IPS-20b (cell line): ENCODE results near the gene FBXO33.
"Not testable (repeated sequence)": the region's sequence is repeated elsewhere in the genome, so short reads cannot be mapped to it uniquely, and the experiment has no call there.

ENCODE experiments used
- H3K27ac ChIP-seq: one replicate; pipeline ENCODE4 v1.5.1; 2013; ENCODE audit warnings: low read length
- H3K27me3 ChIP-seq: 2 replicates; pipeline ENCODE4 v1.6.1; 2013; ENCODE audit warnings: mild to moderate bottlenecking, low read length, inconsistent platforms; ENCODE audit not compliant: insufficient read depth
- H3K36me3 ChIP-seq: 2 replicates; pipeline ENCODE4 v1.6.1; 2013; ENCODE audit warnings: low read depth, mild to moderate bottlenecking, inconsistent platforms, low read length, moderate library complexity; ENCODE audit not compliant: insufficient read depth
- H3K4me1 ChIP-seq: 2 replicates; pipeline ENCODE4 v1.6.1; 2013; ENCODE audit warnings: mild to moderate bottlenecking, control low read depth, inconsistent platforms, low read length, moderate library complexity; ENCODE audit not compliant: insufficient read depth
- H3K4me3 ChIP-seq: 2 replicates; pipeline ENCODE4 v1.5.1; 2013; ENCODE audit warnings: mild to moderate bottlenecking, low read length, inconsistent platforms
- H3K9ac ChIP-seq: 2 replicates; pipeline ENCODE4 v1.6.1; 2013; ENCODE audit warnings: low read depth, mild to moderate bottlenecking, inconsistent platforms, low read length, moderate library complexity
- H3K9me3 ChIP-seq: 2 replicates; pipeline ENCODE4 v1.6.1; 2013; ENCODE audit warnings: mild to moderate bottlenecking, low read depth, low read length, inconsistent platforms; ENCODE audit not compliant: insufficient read depth

FBXO33 gene

DNA sequence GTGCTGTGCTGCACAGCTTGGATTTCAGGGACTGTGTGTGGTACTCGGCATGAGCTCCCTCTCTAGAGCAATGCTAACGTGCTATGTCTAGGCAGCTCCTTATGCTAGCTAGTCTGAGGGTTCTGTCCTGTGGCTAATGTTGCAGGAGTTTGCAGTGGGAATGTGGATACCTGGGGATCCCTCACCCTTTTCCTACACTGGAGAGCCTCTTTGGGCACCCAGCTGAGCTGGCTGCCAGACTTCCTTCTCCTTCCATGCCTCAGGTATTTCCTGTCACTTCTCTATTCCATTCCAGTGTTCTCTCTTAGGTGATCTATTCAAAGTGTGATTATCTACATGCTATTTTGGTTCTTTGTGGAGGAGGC lies 64.9 kb downstream of the FBXO33 start:
- Histone ChIP-seq H3K9me3 (no peaks in the 10 kb centered on the region), H3K9ac (no peak overlapping the region; the same call in 1 of the 2 replicates), H3K4me1 (peaks cover 18% of the 10 kb centered on the region; the same call in 1 of the 2 replicates), H3K27me3 (no peaks in the 10 kb centered on the region), H3K4me3 (0 out of 2 replicates have a peak overlapping the region, but pooled peaks have one; percentile 31), H3K36me3 (no peaks in the 10 kb centered on the region), H3K27ac (no peak overlapping the region)

- H3K36me3 ChIP-seq = no peaks in the 10 kb centered on the region
- no peak overlapping the region for H3K27ac ChIP-seq
- H3K9ac ChIP-seq = no peak overlapping the region; the same call in 1 of the 2 replicates
- H3K27me3 ChIP-seq = no peaks in the 10 kb centered on the region
- 0 out of 2 replicates have a peak overlapping the region, but pooled peaks have one; percentile 31 for H3K4me3 ChIP-seq
- peaks cover 18% of the 10 kb centered on the region; the same call in 1 of the 2 replicates for H3K4me1 ChIP-seq
- H3K9me3 ChIP-seq = no peaks in the 10 kb centered on the region
Measured at GRCh38 chr14:39366460-39367386, 65.5 kb downstream of the FBXO33 start.

DNA sequence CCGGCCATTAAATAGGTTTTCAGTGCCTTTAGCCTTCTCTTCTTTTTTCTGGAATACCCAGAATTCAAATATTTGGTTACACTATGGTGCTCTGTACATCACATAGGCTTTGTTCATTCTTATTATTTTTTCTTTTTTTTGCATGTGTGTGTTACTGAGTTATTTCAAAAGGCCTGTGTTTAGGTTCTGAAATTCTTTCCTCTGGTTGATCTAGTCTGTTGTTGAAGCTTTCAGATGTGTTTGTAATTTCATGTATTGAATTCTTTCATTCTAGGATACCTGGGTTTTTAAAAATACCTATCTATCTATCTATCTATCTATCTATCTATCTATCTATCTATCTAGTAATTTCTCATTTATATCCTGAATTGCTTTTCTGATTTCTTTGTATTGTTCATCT lies 66.9 kb downstream of the FBXO33 start:
- Histone ChIP-seq H3K4me1 (peaks cover 18% of the 10 kb centered on the region; the same call in 1 of the 2 replicates), H3K27ac (no peak overlapping the region), H3K9me3 (no peaks in the 10 kb centered on the region), H3K9ac (no peak overlapping the region), H3K4me3 (no peak overlapping the region), H3K36me3 (no peaks in the 10 kb centered on the region), H3K27me3 (no peaks in the 10 kb centered on the region)

DNA sequence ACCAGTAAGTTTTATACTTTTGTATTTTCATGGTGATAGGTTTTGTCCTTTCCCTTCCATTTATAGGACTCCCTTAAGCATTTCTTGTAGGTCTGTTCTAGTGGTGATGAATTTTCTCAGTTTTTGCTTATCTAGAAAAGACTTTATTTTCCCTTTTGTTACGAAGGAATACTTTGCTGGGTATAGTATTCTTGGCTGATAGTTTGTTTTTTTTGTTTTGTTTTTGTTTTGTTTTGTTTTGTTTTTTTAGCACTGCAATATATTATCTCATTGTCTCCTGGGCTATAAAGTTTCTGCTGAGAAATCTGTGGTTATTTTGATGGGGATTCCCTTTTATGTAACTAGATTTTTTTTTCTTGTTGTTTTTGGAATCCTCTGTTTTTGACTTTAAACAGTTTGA lies 67.7 kb downstream of the FBXO33 start:
- Histone ChIP-seq H3K9me3 (peaks cover 5% of the 10 kb centered on the region; the same call in 1 of the 2 replicates), H3K4me3 (no peak overlapping the region), H3K27ac (no peak overlapping the region), H3K4me1 (peaks cover 18% of the 10 kb centered on the region; the same call in 1 of the 2 replicates), H3K36me3 (no peaks in the 10 kb centered on the region), H3K9ac (no peak overlapping the region), H3K27me3 (no peaks in the 10 kb centered on the region)

DNA sequence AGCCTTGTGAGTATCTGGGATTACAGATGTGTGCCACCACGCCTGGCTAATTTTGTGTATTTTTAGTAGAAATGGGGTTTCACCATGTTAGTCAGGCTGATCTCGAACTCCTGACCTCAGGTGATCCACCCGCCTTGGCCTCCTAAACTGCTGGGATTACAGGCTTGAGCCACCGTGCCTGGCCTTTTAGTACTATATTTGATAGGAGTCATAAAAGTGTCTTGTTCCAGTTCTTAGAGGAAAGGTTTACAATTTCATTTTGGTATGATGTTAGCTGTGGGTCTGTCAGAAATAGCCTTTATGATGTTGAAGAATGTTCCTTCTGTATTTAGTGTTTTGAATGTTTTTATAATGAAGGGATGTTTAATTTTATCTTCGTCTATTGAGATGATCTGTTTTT lies 70.7 kb downstream of the FBXO33 start:
- not testable (repeated sequence) for H3K4me1 ChIP-seq, H3K9ac ChIP-seq, H3K27me3 ChIP-seq, H3K4me3 ChIP-seq, H3K27ac ChIP-seq, H3K36me3 ChIP-seq
- H3K9me3 ChIP-seq = peaks cover 11% of the 10 kb centered on the region; the same call in 1 of the 2 replicates

DNA sequence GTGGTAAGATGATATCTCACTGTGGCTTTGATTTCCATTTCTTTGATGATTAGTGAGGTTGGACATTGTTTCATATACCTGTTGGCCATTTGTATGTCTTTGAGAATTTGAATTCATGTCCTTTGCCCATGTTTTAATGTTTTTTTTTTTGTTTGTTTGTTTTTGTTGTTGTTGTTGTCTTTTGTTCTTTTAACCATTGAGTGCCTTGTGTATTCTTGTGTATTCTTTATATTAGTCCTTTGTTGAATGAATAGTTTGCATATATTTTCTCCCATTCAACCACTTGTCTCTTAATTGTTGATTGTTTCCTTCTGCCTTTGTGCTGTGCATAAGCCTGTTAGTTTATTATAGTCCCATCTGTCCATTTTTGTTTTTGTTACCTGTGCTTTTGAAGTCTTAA lies 71.9 kb downstream of the FBXO33 start:
- Histone ChIP-seq H3K4me1 (no peaks in the 10 kb centered on the region), H3K27ac (no peak overlapping the region), H3K27me3 (no peaks in the 10 kb centered on the region), H3K4me3 (no peak overlapping the region), H3K9me3 (peaks cover 11% of the 10 kb centered on the region; the same call in 1 of the 2 replicates), H3K36me3 (no peaks in the 10 kb centered on the region), H3K9ac (no peak overlapping the region)

GRCh38 chr14:39359069-39359468 lies 73.2 kb downstream of the FBXO33 start:
- H3K36me3 ChIP-seq, H3K4me1 ChIP-seq, H3K4me3 ChIP-seq, H3K27me3 ChIP-seq, H3K9ac ChIP-seq, H3K27ac ChIP-seq: not testable (repeated sequence)
- peaks cover 11% of the 10 kb centered on the region; the same call in 1 of the 2 replicates for H3K9me3 ChIP-seq

DNA sequence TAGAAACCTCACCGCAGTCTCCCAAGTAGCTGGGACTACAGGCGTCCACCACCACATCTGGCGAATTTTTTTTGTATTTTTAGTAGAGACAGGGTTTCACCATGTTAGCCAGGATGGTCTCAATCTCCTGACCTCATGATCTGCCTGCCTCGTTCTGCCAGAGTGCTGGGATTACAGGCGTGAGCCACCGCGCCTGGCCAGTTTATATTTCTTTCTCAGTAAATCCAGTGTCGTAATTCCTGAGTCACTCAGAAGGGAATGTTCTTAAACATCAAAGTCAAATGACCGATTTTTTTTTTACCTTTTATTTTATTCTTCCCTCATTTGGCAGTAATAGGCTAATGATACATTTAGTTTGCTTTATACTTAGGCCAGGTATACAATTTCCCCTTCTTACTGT lies 80.5 kb downstream of the FBXO33 start:
- Histone ChIP-seq H3K27me3 (no peaks in the 10 kb centered on the region), H3K27ac (no peak overlapping the region), H3K4me3 (no peak overlapping the region), H3K9ac (no peak overlapping the region), H3K36me3 (peaks cover 3% of the 10 kb centered on the region; the same call in 1 of the 2 replicates), H3K9me3 (no peaks in the 10 kb centered on the region; the same call in 1 of the 2 replicates), H3K4me1 (no peaks in the 10 kb centered on the region)

DNA sequence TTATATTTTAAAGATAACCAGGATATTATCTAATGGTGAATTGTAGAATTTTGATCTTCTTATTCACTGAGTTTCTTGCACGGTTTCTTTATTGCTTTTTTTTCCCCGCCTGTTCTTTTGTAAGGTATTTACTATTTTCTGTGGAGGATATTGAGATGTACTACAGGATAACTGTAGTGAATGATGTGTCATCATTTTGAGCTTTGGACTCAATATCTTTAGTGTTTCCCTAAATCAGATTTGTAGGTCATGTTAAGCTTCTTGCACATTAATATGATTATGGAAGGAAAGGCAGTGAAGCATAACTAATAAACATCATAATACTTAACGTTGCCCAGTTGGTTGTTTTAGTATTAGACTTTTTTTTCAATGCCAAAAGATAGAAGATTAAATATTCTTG lies 81.4 kb downstream of the FBXO33 start:
- H3K9ac ChIP-seq = no peak overlapping the region
- H3K4me1 ChIP-seq = no peaks in the 10 kb centered on the region
- no peaks in the 10 kb centered on the region; the same call in 1 of the 2 replicates for H3K9me3 ChIP-seq
- no peaks in the 10 kb centered on the region for H3K27me3 ChIP-seq
- peaks cover 8% of the 10 kb centered on the region; the same call in 1 of the 2 replicates for H3K36me3 ChIP-seq
- no peak overlapping the region for H3K27ac ChIP-seq
- no peak overlapping the region for H3K4me3 ChIP-seq
